SK-N-SH treated with all-trans-retinoic acid at 6 μM for 48 hours (cell line): Measurements from ENCODE around the gene HIF3A.

Experiments
- ATAC-seq: fragments of 200-7000 bp; cut with Tn5 transposase; 3 replicates; pipeline ENCODE4 v1.9.1; 2020; ENCODE audit warnings: mild to moderate bottlenecking, moderate library complexity
- ARNTL ChIP-seq: fragments of 450-650 bp; formaldehyde crosslinking; IDR thresholded peaks from 2 replicates; pipeline ENCODE4 v1.5.0; 2020; ENCODE audit warnings: low read depth, mild to moderate bottlenecking, moderate library complexity, borderline replicate concordance
- BACH2 ChIP-seq: fragments of 250-450 bp; sonication (Bioruptor Pico); IDR thresholded peaks from 2 replicates; pipeline ENCODE4 v1.9.0; 2021; ENCODE audit warnings: mild to moderate bottlenecking, borderline replicate concordance
- CREB5 ChIP-seq: fragments of 250-450 bp; sonication (Bioruptor Pico); IDR thresholded peaks from 2 replicates; pipeline ENCODE4 v1.5.1; 2020; ENCODE audit warnings: low read depth, mild to moderate bottlenecking, moderate library complexity
- CSDC2 ChIP-seq: fragments of 250-450 bp; sonication (Bioruptor Pico); IDR thresholded peaks from 2 replicates; pipeline ENCODE4 v1.5.0; 2020; ENCODE audit warnings: mild to moderate bottlenecking, moderate library complexity
- ESRRG ChIP-seq: fragments of 250-450 bp; sonication (Bioruptor Pico); IDR thresholded peaks from 2 replicates; pipeline ENCODE4 v1.6.1; 2021; ENCODE audit warnings: mild to moderate bottlenecking
- GLIS3 ChIP-seq: fragments of 250-450 bp; sonication (Bioruptor Pico); IDR thresholded peaks from 2 replicates; pipeline ENCODE4 v1.5.0; 2020; ENCODE audit warnings: mild to moderate bottlenecking, moderate library complexity
- ISL1 ChIP-seq: fragments of 250-450 bp; sonication (Bioruptor Pico); IDR thresholded peaks from 2 replicates; pipeline ENCODE4 v2.1.2; 2022; ENCODE audit warnings: mild to moderate bottlenecking, moderate library complexity
- OSR1 ChIP-seq: fragments of 250-450 bp; sonication (Bioruptor Pico); IDR thresholded peaks from 2 replicates; pipeline ENCODE4 v1.8.0; 2022; ENCODE audit warnings: moderate library complexity, mild to moderate bottlenecking, inconsistent platforms
- PATZ1 ChIP-seq: fragments of 250-450 bp; sonication (Bioruptor Pico); IDR thresholded peaks from 2 replicates; pipeline ENCODE4 v1.8.0; 2020; ENCODE audit warnings: mild to moderate bottlenecking, moderate library complexity, borderline replicate concordance
- RARB ChIP-seq: fragments of 250-450 bp; sonication (Bioruptor Pico); IDR thresholded peaks from 2 replicates; pipeline ENCODE4 v1.8.0; 2021; ENCODE audit warnings: mild to moderate bottlenecking, moderate library complexity
- SNAI2 ChIP-seq: fragments of 250-450 bp; sonication (Bioruptor Pico); IDR thresholded peaks from 2 replicates; pipeline ENCODE4 v1.5.0; 2020; ENCODE audit warnings: mild to moderate bottlenecking, moderate library complexity
- TCF4 ChIP-seq: fragments of 250-450 bp; sonication (Bioruptor Pico); IDR thresholded peaks from 2 replicates; pipeline ENCODE4 v1.8.0; 2021; ENCODE audit warnings: mild to moderate bottlenecking, moderate library complexity, borderline replicate concordance
- TOX ChIP-seq: fragments of 250-450 bp; sonication (Bioruptor Pico); IDR thresholded peaks from 2 replicates; pipeline ENCODE4 v1.8.0; 2021; ENCODE audit warnings: mild to moderate bottlenecking, moderate library complexity, borderline replicate concordance
- ZC3H10 ChIP-seq: fragments of 250-450 bp; sonication (Bioruptor Pico); IDR thresholded peaks from 2 replicates; pipeline ENCODE4 v1.5.1; 2021; ENCODE audit warnings: mild to moderate bottlenecking, moderate library complexity
- ZNF565 ChIP-seq: fragments of 450-650 bp; formaldehyde crosslinking; conservative IDR thresholded peaks from 2 replicates; pipeline ENCODE4 v1.5.0; 2020; ENCODE audit warnings: low read depth, mild to moderate bottlenecking, moderate library complexity
- ZNF70 ChIP-seq: fragments of 450-650 bp; formaldehyde crosslinking; IDR thresholded peaks from 2 replicates; pipeline ENCODE4 v1.5.0; 2020; ENCODE audit warnings: mild to moderate bottlenecking, moderate library complexity
- ZNF8 ChIP-seq: fragments of 450-650 bp; formaldehyde crosslinking; IDR thresholded peaks from 2 replicates; pipeline ENCODE4 v1.5.0; 2020; ENCODE audit warnings: mild to moderate bottlenecking, moderate library complexity
- TF ChIP-seq, protein P1 (sequence below): fragments of 250-450 bp; sonication (Bioruptor Pico); IDR thresholded peaks from 2 replicates; pipeline ENCODE4 v1.5.0; 2020; ENCODE audit warnings: mild to moderate bottlenecking, moderate library complexity
- TF ChIP-seq, protein P2 (sequence below): fragments of 250-450 bp; sonication (Bioruptor Pico); IDR thresholded peaks from 2 replicates; pipeline ENCODE4 v1.8.0; 2021; ENCODE audit warnings: low read depth, mild to moderate bottlenecking, moderate library complexity, borderline replicate concordance
- TF ChIP-seq, protein P3 (sequence below): fragments of 250-450 bp; sonication (Bioruptor Pico); IDR thresholded peaks from 2 replicates; pipeline ENCODE4 v1.5.1; 2021; ENCODE audit warnings: mild to moderate bottlenecking, moderate library complexity

Gene HIF3A

GRCh38 chr19:46299695-46300094, 2.9 kb downstream of the HIF3A start:
- TF ChIP-seq ARNTL (CRISPR knock-in tag): no peak
- no peak for TF ChIP-seq CREB5 (CRISPR knock-in tag)
- TF ChIP-seq PATZ1: no peak
- no peak for TF ChIP-seq RARB (CRISPR knock-in tag)
- no peak for TF ChIP-seq TCF4
- no peak for TF ChIP-seq SNAI2 (CRISPR knock-in tag)
- TF ChIP-seq ZC3H10 (CRISPR knock-in tag): no peak
- TF ChIP-seq, protein P1, sequence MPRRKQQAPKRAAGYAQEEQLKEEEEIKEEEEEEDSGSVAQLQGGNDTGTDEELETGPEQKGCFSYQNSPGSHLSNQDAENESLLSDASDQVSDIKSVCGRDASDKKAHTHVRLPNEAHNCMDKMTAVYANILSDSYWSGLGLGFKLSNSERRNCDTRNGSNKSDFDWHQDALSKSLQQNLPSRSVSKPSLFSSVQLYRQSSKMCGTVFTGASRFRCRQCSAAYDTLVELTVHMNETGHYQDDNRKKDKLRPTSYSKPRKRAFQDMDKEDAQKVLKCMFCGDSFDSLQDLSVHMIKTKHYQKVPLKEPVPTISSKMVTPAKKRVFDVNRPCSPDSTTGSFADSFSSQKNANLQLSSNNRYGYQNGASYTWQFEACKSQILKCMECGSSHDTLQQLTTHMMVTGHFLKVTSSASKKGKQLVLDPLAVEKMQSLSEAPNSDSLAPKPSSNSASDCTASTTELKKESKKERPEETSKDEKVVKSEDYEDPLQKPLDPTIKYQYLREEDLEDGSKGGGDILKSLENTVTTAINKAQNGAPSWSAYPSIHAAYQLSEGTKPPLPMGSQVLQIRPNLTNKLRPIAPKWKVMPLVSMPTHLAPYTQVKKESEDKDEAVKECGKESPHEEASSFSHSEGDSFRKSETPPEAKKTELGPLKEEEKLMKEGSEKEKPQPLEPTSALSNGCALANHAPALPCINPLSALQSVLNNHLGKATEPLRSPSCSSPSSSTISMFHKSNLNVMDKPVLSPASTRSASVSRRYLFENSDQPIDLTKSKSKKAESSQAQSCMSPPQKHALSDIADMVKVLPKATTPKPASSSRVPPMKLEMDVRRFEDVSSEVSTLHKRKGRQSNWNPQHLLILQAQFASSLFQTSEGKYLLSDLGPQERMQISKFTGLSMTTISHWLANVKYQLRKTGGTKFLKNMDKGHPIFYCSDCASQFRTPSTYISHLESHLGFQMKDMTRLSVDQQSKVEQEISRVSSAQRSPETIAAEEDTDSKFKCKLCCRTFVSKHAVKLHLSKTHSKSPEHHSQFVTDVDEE (CRISPR knock-in tag): no peak
- TF ChIP-seq ZNF70 (CRISPR knock-in tag): no peak
- no peak for TF ChIP-seq CSDC2
- TF ChIP-seq, protein P2, sequence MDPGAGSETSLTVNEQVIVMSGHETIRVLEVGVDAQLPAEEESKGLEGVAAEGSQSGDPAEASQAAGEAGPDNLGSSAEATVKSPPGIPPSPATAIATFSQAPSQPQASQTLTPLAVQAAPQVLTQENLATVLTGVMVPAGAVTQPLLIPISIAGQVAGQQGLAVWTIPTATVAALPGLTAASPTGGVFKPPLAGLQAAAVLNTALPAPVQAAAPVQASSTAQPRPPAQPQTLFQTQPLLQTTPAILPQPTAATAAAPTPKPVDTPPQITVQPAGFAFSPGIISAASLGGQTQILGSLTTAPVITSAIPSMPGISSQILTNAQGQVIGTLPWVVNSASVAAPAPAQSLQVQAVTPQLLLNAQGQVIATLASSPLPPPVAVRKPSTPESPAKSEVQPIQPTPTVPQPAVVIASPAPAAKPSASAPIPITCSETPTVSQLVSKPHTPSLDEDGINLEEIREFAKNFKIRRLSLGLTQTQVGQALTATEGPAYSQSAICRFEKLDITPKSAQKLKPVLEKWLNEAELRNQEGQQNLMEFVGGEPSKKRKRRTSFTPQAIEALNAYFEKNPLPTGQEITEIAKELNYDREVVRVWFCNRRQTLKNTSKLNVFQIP (CRISPR knock-in tag): no peak
- no peak for TF ChIP-seq GLIS3 (CRISPR knock-in tag)
- no peak for TF ChIP-seq OSR1 (CRISPR knock-in tag)
- TF ChIP-seq, protein P3, sequence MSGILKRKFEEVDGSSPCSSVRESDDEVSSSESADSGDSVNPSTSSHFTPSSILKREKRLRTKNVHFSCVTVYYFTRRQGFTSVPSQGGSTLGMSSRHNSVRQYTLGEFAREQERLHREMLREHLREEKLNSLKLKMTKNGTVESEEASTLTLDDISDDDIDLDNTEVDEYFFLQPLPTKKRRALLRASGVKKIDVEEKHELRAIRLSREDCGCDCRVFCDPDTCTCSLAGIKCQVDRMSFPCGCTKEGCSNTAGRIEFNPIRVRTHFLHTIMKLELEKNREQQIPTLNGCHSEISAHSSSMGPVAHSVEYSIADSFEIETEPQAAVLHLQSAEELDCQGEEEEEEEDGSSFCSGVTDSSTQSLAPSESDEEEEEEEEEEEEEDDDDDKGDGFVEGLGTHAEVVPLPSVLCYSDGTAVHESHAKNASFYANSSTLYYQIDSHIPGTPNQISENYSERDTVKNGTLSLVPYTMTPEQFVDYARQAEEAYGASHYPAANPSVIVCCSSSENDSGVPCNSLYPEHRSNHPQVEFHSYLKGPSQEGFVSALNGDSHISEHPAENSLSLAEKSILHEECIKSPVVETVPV (CRISPR knock-in tag): no peak
- no peak for TF ChIP-seq ISL1
- TF ChIP-seq ZNF565 (CRISPR knock-in tag): no peak
- TF ChIP-seq ZNF8 (CRISPR knock-in tag): no peak
- no peak for TF ChIP-seq ESRRG (CRISPR knock-in tag)
- TF ChIP-seq, all 23 proteins: peak for 0
- ATAC-seq: no peak

GRCh38 chr19:46303322-46303690, 6.5 kb downstream of the HIF3A start:
- TF ChIP-seq ZC3H10 (CRISPR knock-in tag) (no peak), TOX (CRISPR knock-in tag) (no peak), BACH2 (CRISPR knock-in tag) (no peak)
- TF ChIP-seq, protein P2 (CRISPR knock-in tag): no peak
- no peak for ATAC-seq
